Mesothelial cell of epicardium (in vitro differentiated cells): ENCODE results near the gene MACROH2A1. TPM values are rescaled to one million over a fixed set of nuclear protein-coding genes. Genes with fewer than 3 reads are reported as not detected.
A peak's percentile ranks its signal among the peaks of the same experiment; 100 is the strongest.

Source experiments
- DNase-seq, 2 experiments: peaks; one replicate each; pipeline ENCODE4 v3.0.0; 2021; ENCODE audit warnings: low spot score in 2 of 2; ENCODE audit not compliant: unreplicated experiment in 2 of 2
- H3K27ac Mint-ChIP-seq: 2 replicates; pipeline ENCODE4 v1.8.0; 2021; ENCODE audit warnings: mixed read lengths
- H3K27me3 Mint-ChIP-seq: 2 replicates; pipeline ENCODE4 v1.8.0; 2021; ENCODE audit warnings: low read depth, mixed read lengths
- H3K36me3 Mint-ChIP-seq: 2 replicates; pipeline ENCODE4 v1.8.0; 2021; ENCODE audit warnings: mixed read lengths
- H3K4me1 Mint-ChIP-seq: 2 replicates; pipeline ENCODE4 v1.8.0; 2021; ENCODE audit warnings: mixed read lengths
- H3K4me3 Mint-ChIP-seq: 2 replicates; pipeline ENCODE4 v1.8.0; 2021; ENCODE audit warnings: mild to moderate bottlenecking, moderate library complexity, mixed read lengths
- H3K9me3 Mint-ChIP-seq: 2 replicates; pipeline ENCODE4 v1.8.0; 2021; ENCODE audit warnings: mixed read lengths
- CTCF ChIP-seq: fragments of 200-600 bp; sonication (generic); IDR thresholded peaks from one replicate; pipeline ENCODE4 v1.5.0; 2021; ENCODE audit warnings: antibody characterized with exemption; ENCODE audit not compliant: unreplicated experiment
- total RNA-seq: library from RNA; stranded (reverse); gene quantifications from 3 replicates; pipeline ENCODE4 v1.2.1, GENCODE V29; 2021

MACROH2A1 gene
- total RNA-seq, 1 donor from 2014 or later = 276 TPM

GRCh38 chr5:135341696-135342550, 57.1 kb downstream of the MACROH2A1 start:
- Mint-ChIP-seq H3K27me3 (no peaks in the 10 kb centered on the region), H3K36me3 (peaks cover 41% of the 10 kb centered on the region), H3K9me3 (no peaks in the 10 kb centered on the region), H3K27ac (no peak overlapping the region), H3K4me1 (no peaks in the 10 kb centered on the region), H3K4me3 (no peak overlapping the region)
- no peak for DNase-seq
- TF ChIP-seq CTCF = no peak

- no peaks in the 10 kb centered on the region for H3K27me3 Mint-ChIP-seq
- peaks cover 35% of the 10 kb centered on the region for H3K36me3 Mint-ChIP-seq
- H3K4me3 Mint-ChIP-seq = no peak overlapping the region
- no peaks in the 10 kb centered on the region for H3K4me1 Mint-ChIP-seq
- H3K27ac Mint-ChIP-seq = peak overlapping the region; percentile 44
- TF ChIP-seq CTCF = no peak
- H3K9me3 Mint-ChIP-seq = no peaks in the 10 kb centered on the region
- DNase-seq = no peak
These were observed 57.9 kb downstream of the MACROH2A1 start for GRCh38 chr5:135341016-135341666.

- H3K4me3 Mint-ChIP-seq = no peak overlapping the region
- TF ChIP-seq CTCF = no peak
These were observed 58.5 kb downstream of the MACROH2A1 start for GRCh38 chr5:135340568-135340967.

GRCh38 chr5:135339623-135340022, 59.4 kb downstream of the MACROH2A1 start:
- no peaks in the 10 kb centered on the region for H3K4me1 Mint-ChIP-seq
- no peak overlapping the region for H3K4me3 Mint-ChIP-seq
- no peak overlapping the region for H3K27ac Mint-ChIP-seq
- no peaks in the 10 kb centered on the region for H3K9me3 Mint-ChIP-seq
- no peaks in the 10 kb centered on the region for H3K27me3 Mint-ChIP-seq
- no peak for DNase-seq
- H3K36me3 Mint-ChIP-seq = peaks cover 26% of the 10 kb centered on the region
- TF ChIP-seq CTCF = no peak

More at GRCh38 chr5:135340568-135340967, 58.5 kb downstream of the MACROH2A1 start:
- Mint-ChIP-seq H3K27ac (no peak overlapping the region), H3K4me1 (no peaks in the 10 kb centered on the region), H3K9me3 (no peaks in the 10 kb centered on the region), H3K36me3 (peaks cover 32% of the 10 kb centered on the region), H3K27me3 (no peaks in the 10 kb centered on the region)
- DNase-seq = no peak

GRCh38 chr5:135339189-135339588, 59.8 kb downstream of the MACROH2A1 start:
- Mint-ChIP-seq H3K36me3 (peaks cover 23% of the 10 kb centered on the region), H3K4me3 (no peak overlapping the region), H3K27ac (no peak overlapping the region), H3K9me3 (no peaks in the 10 kb centered on the region), H3K27me3 (no peaks in the 10 kb centered on the region), H3K4me1 (no peaks in the 10 kb centered on the region)
- TF ChIP-seq CTCF = no peak
- no peak for DNase-seq
